HG02571 (cell line): ENCODE measurements around the gene COX19.
A peak's percentile ranks its signal among the peaks of the same experiment; 100 is the strongest.
"Not testable (repeated sequence)": the region's sequence is repeated elsewhere in the genome, so short reads cannot be mapped to it uniquely, and the experiment has no call there.

Source experiments
- ATAC-seq: cut with Tn5 transposase; IDR thresholded peaks from one replicate; pipeline ENCODE4 v1.9.1; 2021; ENCODE audit warnings: mild to moderate bottlenecking, moderate library complexity; ENCODE audit not compliant: unreplicated experiment

COX19 gene

GRCh38 chr7:946256-946996 is 28.9 kb downstream of the COX19 start:
- no peak for ATAC-seq

GRCh38 chr7:945556-946255 is 29.6 kb downstream of the COX19 start:
- no peak for ATAC-seq

GRCh38 chr7:945147-945555 is 30.2 kb downstream of the COX19 start:
- ATAC-seq, result no peak

- no peak for ATAC-seq
These were observed 30.6 kb downstream of the COX19 start for GRCh38 chr7:944744-945143.

- ATAC-seq, result not testable (repeated sequence)
These were observed 31.6 kb downstream of the COX19 start for GRCh38 chr7:943793-944192.

- ATAC-seq, result no peak
These were observed 34.5 kb downstream of the COX19 start for GRCh38 chr7:940599-941408.

GRCh38 chr7:939843-940242 is 35.5 kb downstream of the COX19 start:
- ATAC-seq, result no peak

GRCh38 chr7:938546-939185 is 36.7 kb downstream of the COX19 start:
- ATAC-seq, result no peak

GRCh38 chr7:937856-938484 is 37.4 kb downstream of the COX19 start:
- no peak for ATAC-seq

GRCh38 chr7:936386-937054 is 38.8 kb downstream of the COX19 start:
- ATAC-seq, result peak; percentile 64

GRCh38 chr7:935874-936385 is 39.4 kb downstream of the COX19 start:
- ATAC-seq, result no peak

GRCh38 chr7:935164-935873 is 40.0 kb downstream of the COX19 start:
- ATAC-seq, result no peak

GRCh38 chr7:934469-935163 is 40.7 kb downstream of the COX19 start:
- ATAC-seq, result no peak

GRCh38 chr7:932651-932975 is 42.7 kb downstream of the COX19 start:
- ATAC-seq, result no peak

GRCh38 chr7:931871-932650 is 43.3 kb downstream of the COX19 start:
- no peak for ATAC-seq

- no peak for ATAC-seq
These were observed 44.2 kb downstream of the COX19 start for GRCh38 chr7:930975-931758.

- ATAC-seq, result no peak
These were observed 46.0 kb downstream of the COX19 start for GRCh38 chr7:929311-929711.
